ENCODE data around the gene SIM2.

Gene SIM2

GRCh38 chr21:36729310-36729970, 30.5 kb downstream of the SIM2 start:
- DNase-seq (ENCODE audit: low read depth, low spot score): no peak
- no peak overlapping the region for H3K4me3 ChIP-seq (ENCODE audit: low read length)

DNA sequence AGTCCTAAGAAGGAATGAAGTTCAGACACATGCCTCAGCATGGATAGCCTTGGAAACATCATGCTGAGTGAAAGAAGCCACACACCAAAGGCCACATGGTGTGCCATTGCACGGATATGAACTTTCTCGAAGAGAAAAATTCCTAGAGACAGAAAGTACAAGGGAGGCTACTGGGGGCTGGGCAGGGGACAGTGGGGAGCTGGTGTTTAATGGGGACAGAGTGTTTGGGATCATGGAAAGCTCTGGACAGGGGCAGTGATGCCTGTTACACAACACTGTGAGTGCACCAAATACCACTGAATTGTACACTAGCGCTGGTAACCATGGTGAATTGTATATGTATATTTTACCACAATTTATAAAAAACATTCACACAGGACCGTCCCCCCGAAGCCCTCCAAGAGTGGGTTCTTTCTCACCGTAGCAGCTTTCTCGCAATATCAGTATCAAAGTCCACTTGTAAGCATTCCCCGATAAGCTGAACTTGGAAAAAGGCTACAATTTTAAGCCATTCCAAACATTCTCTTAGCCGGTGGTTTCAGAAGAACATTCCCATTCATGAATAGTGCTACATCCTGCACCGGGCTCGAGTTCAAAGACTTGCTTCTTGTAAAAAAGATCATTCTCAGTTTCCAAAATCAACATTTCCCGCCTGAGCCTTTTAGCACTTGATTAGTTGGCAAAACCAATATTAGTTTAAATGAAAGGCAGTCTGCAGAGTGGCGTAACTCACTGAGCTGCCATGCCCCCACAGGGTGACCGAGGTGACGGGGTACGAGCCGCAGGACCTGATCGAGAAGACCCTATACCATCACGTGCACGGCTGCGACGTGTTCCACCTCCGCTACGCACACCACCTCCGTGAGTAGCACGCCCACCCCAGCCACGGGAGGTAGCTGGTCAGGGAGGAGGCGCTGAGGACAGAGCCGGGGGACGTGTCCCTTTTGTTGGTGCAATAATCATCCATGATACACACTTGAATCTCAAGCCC, 31.7 kb downstream of the SIM2 start:
- no peak for DNase-seq (ENCODE audit: low read depth, low spot score)
- H3K4me3 ChIP-seq (ENCODE audit: low read length): no peak overlapping the region

- H3K4me3 ChIP-seq (ENCODE audit: low read length): no peak overlapping the region
- DNase-seq (ENCODE audit: low read depth, low spot score): no peak
Observed at GRCh38 chr21:36732217-36732616, 33.3 kb downstream of the SIM2 start.

DNA sequence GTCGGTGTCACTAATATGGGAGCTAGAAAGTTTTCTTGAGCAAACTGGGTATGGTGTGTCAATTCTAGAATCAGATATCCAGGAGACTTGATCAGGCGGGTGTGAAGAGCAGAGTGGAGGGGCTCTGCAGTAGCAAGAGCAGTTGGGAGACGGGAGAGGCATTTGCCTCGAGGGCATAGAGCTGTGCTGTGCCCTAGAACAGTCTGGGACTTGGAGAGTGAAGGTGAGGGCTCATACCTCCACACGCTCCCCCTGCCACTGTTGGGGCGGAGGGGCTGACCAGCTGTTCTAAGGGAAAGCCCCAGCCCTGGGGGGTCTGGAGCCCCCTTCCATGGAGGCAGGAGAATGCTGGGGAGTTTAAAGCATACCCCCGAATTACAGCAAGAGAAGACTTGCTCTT, 33.8 kb downstream of the SIM2 start:
- no peak overlapping the region for H3K4me3 ChIP-seq (ENCODE audit: low read length)
- DNase-seq (ENCODE audit: low read depth, low spot score): no peak

DNA sequence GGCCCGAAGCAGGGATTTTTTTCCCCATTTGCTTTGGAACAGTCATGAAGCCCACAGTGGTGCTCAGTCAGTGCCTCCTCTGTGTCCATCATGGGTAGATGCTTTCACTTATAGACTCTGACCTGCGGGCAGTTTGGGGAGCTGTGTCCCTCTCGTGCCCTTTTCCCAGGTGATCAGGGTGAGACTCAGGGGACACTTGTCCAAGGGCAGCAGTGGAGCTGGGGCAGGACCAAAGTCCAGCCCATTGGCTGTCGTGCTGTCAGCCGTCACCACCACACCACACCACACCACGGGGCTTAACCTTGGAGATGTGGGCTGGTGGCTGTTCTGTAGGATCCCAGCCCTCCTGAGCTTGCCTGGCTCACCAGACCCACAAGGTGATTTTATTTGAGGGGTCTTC, 34.9 kb downstream of the SIM2 start:
- no peak for DNase-seq (ENCODE audit: low read depth, low spot score)
- no peak overlapping the region for H3K4me3 ChIP-seq (ENCODE audit: low read length)

GRCh38 chr21:36734367-36735200, 35.7 kb downstream of the SIM2 start:
- no peak overlapping the region for H3K4me3 ChIP-seq (ENCODE audit: low read length)
- no peak for DNase-seq (ENCODE audit: low read depth, low spot score)

DNA sequence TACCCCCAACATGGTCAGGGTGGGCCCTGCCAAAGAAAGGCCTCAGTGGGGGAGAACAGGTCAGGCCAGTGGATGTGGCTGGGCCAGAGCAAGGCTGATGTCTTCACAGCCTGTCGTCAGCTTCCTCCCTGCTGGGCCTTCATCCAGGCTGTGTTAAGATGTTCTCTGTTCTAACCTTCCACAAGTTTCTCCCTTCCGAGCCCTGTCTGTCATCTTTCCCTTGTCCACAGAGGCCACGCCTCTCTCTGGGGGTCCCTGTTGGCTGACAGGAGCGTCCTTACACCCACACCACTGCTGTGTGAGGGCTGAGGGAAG, 36.2 kb downstream of the SIM2 start:
- no peak for DNase-seq (ENCODE audit: low read depth, low spot score)
- no peak overlapping the region for H3K4me3 ChIP-seq (ENCODE audit: low read length)

- DNase-seq (ENCODE audit: low read depth, low spot score): no peak
- H3K4me3 ChIP-seq (ENCODE audit: low read length): no peak overlapping the region
Observed at GRCh38 chr21:36735724-36736320, 36.9 kb downstream of the SIM2 start.

DNA sequence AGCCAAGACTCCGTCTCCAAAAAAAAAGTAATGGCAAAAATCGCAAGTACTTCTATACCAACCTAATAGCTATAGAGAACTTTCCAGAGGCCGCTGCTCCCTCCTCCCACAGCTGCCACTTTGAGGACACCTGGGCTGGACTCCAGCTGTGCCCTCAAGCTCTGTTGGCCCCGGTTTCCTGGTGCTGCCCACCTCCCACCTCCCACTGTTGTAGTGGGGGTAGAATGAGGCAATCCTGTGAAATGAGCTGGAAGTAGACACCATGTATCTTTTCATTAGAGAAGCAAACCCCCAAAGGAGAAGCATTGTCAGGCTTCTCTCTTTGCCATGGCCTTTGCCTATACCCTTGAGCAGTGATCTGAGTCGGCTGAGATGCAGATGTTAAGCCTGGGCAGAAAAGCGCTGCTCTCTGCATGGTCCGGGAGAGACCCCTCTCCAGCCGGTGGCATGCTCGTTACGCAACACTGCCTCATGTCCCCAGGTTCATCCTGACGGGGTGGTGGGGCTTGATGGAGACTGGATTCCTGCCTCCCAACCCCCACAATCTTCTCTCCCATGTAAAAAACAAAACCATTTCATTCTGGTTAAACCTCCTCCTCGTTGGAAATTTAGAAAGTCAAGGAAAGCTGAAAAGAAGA, 39.7 kb downstream of the SIM2 start:
- H3K4me3 ChIP-seq (ENCODE audit: low read length): no peak overlapping the region

GRCh38 chr21:36741506-36741905, 42.6 kb downstream of the SIM2 start:
- H3K4me3 ChIP-seq (ENCODE audit: low read length): no peak overlapping the region
- no peak for DNase-seq (ENCODE audit: low read depth, low spot score)

More for the DNA sequence above, 39.7 kb downstream of the SIM2 start:
- no peak for DNase-seq (ENCODE audit: low read depth, low spot score)

DNA sequence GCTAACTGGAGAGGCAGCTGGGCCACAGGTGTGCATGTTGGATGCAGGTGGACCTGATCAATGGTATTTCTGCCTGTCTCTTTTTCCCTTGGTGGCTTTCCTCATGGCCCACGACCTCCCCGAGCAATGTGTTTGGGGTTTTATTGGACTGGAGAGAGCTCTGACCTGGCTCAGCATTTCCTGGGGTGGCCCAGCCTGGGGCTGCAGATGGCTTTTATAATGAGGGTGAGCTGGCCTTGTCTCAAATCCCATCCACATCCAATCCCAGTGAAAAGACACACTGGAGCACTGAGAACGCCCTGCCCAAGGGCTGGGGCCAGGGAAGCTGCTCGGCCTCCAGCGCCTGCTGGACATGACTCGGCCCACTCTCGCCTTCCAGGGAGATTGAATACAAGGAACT, 44.1 kb downstream of the SIM2 start:
- DNase-seq (ENCODE audit: low read depth, low spot score): no peak
- no peak overlapping the region for H3K4me3 ChIP-seq (ENCODE audit: low read length)

DNA sequence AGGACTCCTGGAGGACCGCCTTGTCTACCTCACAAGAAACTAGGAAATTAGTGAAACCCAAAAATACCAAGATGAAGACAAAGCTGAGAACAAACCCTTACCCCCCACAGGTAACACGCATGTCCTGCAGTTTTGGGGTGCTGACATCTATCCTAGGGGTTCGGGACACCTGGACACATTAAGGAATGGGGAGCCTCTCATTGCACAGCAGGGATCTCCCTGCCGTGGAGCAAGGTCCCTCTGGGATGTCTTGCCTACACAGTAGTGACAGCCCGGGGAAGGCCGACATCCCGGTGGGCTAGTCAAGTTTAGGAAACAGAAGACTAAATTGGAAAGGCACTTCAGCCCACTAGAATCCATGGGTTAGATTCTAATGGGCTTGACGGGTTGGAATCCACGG, 44.5 kb downstream of the SIM2 start:
- no peak for DNase-seq (ENCODE audit: low read depth, low spot score)

GRCh38 chr21:36744190-36744559, 45.3 kb downstream of the SIM2 start:
- DNase-seq (ENCODE audit: low read depth, low spot score): no peak

More for the DNA sequence above, 44.5 kb downstream of the SIM2 start:
- H3K4me3 ChIP-seq (ENCODE audit: low read length): no peak overlapping the region

GRCh38 chr21:36744560-36745231, 45.8 kb downstream of the SIM2 start:
- H3K4me3 ChIP-seq (ENCODE audit: low read length): no peak overlapping the region
- DNase-seq (ENCODE audit: low read depth, low spot score): no peak

More at GRCh38 chr21:36744190-36744559, 45.3 kb downstream of the SIM2 start:
- no peak overlapping the region for H3K4me3 ChIP-seq (ENCODE audit: low read length)

GRCh38 chr21:36745459-36745858, 46.5 kb downstream of the SIM2 start:
- no peak overlapping the region for H3K4me3 ChIP-seq (ENCODE audit: low read length)
- no peak for DNase-seq (ENCODE audit: low read depth, low spot score)

DNA sequence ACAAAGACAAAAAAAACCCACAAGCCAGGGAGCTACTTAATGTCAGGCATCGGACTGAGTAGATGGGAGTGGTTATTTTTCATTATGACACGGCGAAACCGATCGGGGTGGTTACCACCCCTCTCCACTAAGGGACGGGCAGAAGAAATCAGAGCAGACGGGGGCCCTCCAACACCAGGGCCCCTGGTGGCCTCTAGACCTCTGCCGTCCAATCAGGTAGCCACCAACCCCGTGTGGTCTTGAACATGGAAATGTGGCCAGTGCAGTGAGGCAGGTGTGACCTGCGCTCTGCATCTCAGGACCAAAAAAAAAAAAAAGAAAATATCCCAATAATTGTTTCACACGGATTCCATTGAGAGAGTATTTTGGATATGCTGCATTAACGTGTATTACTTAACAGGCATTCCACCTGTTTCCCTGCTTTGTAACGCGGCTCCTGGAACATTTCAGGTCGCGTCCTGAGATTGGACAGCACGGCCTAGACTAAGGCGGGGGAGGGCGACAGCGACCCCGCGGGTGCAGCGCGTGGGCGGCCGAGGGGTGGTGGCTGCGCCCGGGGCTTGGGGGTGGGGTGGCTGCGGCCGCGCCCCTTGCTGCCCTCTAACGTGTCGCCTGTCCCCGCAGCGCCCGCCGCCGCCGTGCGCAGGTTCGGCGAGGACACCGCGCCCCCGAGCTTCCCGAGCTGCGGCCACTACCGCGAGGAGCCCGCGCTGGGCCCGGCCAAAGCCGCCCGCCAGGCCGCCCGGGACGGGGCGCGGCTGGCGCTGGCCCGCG, 48.3 kb downstream of the SIM2 start:
- H3K4me3 ChIP-seq (ENCODE audit: low read length): no peak overlapping the region
- DNase-seq (ENCODE audit: low read depth, low spot score): no peak

GRCh38 chr21:36747815-36748383, 49.0 kb downstream of the SIM2 start:
- no peak for DNase-seq (ENCODE audit: low read depth, low spot score)
- H3K4me3 ChIP-seq (ENCODE audit: low read length): no peak overlapping the region

All from Jurkat, Clone E6-1 (cell line).